HG02970 (cell line): Measurements from ENCODE around the gene ZER1.
A peak's percentile ranks its signal among the peaks of the same experiment; 100 is the strongest.

Experiments
- ATAC-seq: cut with Tn5 transposase; IDR thresholded peaks from one replicate; pipeline ENCODE4 v1.9.1; 2021; ENCODE audit warnings: mild to moderate bottlenecking, moderate library complexity, moderate number of reproducible peaks; ENCODE audit not compliant: unreplicated experiment, low FRiP score

The ZER1 gene

DNA sequence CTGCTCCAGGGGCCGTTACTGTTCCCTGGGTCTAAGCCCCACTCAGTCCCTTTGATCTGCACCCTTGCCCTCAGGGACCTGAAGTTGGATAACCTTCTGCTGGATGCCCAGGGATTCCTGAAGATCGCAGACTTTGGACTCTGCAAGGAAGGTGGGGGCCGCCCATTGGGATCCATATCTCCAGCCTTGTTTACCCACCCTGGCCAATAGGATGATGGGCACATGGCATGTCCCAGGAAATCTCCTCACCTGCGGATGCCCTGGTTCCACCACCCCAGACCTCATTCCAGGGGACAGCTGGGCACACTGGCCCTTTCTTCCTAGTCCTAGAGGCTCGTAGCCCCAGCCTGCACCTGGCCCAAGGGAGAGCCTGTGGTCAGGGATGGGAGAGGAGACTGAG is 53.3 kb downstream of the ZER1 start:
- ATAC-seq: no peak

DNA sequence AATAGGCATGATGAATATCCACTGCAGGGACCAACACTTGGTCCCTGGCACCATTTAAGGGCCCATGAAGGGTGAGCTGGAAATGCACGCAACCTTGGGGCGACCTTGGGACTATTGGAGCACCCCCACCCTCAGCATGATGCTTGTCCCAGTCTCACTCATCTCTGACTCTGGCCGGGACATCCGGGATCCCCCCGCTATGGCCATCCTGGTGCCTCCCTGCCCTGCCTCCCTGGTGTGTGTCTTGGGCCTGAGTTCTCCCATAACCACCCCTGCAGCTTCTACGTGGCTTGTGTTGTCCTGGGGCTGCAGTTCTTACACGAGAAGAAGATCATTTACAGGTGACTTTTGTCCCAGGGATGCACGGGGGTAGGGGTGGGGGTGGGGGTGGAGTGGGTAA is 53.7 kb downstream of the ZER1 start:
- no peak for ATAC-seq

DNA sequence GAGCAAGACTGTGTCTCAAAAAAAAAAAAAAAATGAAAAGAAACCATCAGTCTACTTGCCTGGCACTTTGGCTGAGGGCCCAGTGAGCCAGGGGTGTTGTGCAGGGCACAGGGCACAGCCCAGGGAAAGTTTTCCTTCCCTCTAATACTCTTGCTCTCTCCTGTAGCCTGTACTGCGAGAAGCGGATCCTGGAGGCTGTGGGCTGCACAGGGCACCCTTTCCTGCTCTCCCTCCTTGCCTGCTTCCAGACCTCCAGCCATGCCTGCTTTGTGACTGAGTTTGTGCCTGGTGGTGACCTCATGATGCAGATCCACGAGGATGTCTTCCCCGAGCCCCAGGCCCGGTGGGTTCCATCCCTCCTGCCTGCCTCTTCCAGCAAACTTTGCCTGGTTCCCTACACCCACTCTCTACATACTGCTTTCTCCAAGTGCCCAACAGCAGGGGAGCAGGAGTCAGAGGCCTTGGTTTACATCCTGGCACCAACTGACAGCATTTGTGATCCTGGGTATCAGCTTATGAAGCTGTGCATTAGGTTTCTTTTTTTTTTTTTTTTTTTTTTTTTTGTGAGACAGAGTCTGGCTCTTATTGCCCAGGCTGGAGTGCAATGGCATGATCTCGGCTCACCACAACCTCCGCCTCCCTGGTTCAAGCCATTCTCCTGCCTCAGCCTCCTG is 55.0 kb downstream of the ZER1 start:
- ATAC-seq: no peak

DNA sequence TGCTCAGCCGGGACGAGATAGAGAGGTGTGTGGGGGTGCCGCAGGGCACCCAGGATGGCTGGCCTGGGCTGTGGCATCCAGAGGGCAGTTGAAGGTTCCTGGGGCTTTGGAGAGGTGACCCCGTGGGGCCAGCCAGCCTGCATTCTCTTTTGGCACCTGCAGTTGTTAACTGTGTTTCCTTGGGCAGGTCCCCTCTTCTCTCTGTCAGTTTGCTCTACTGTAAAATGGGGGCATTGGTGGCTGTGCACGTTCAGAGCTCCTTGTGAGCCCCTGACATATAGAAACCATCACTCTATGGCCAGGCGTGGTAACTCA is 56.3 kb downstream of the ZER1 start:
- ATAC-seq: no peak

DNA sequence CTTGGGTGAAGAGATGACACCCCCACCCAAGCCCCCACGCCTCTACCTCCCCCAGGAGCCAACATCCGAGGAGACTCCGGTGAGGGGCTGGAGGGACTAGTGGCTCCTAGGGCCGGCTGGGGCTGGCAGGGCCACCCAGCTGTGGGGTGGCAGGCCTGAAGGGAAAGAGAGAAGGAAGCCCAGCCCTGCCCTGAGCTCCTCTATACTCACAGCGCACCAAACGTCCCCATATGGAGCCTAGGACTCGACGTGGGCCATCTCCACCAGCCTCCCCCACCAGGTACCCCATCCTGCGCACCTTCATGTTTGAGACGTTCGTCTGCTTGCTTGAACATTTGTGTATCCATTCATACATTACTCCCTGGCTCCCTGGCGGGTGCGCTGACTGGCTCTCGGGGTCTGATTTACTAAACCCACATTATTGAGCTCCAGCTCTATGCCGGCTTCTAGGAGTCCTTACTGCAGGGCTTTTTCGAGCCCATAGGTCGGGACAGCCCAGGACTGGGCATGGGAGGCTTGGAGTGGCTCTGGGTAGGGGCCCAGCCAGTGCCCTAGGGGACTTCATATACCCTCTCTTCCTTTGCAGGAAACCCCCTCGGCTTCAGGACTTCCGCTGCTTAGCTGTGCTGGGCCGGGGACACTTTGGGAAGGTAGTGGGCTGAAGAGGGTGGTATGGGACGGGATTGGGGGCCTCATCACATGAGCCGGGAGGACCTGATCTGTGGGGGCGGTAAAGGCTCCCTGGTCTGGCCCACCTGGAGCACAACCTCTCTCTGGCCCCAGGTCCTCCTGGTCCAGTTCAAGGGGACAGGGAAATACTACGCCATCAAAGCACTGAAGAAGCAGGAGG is 56.9 kb downstream of the ZER1 start:
- no peak for ATAC-seq

DNA sequence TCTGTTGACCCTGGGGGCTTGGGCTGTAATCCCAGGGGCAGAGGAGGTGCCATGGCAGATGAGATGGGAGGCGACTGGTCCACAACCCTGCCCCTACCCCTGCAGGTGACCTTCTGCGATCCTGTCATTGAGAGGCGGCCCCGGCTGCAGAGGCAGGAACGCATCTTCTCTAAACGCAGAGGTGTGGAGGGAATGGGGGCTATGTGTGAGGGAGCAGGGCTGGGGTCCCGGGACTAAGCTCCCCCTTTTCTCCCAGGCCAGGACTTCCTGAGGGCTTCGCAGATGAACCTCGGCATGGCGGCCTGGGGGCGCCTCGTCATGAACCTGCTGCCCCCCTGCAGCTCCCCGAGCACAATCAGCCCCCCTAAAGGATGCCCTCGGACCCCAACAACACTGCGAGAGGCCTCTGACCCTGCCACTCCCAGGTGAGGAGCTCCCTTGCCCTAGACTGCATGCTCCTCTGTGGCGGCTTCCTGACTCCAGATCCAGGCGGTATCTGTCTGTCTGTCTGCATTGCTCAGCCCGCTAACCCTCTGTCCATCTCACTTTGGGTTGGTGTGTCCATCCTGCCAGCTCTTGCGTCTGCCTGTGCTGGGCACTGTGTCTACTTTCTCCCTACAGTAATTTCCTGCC is 57.7 kb downstream of the ZER1 start:
- ATAC-seq: no peak

DNA sequence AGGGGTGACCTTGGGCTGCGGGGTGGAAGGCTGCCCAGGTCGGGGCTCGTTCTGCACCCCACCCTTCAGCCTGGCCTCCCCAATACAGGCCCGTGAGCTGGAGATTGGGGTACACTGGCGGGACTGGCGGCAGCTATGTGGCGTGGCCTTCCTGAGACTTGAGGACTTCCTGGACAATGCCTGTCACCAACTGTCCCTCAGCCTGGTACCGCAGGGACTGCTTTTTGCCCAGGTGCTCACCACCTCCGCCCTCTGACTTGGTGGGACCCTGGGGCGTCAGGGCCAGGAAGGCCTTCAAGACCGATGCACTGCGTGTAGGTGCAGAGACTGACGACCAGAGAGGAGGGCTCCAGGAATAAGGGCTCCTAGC is 58.3 kb downstream of the ZER1 start:
- no peak for ATAC-seq

DNA sequence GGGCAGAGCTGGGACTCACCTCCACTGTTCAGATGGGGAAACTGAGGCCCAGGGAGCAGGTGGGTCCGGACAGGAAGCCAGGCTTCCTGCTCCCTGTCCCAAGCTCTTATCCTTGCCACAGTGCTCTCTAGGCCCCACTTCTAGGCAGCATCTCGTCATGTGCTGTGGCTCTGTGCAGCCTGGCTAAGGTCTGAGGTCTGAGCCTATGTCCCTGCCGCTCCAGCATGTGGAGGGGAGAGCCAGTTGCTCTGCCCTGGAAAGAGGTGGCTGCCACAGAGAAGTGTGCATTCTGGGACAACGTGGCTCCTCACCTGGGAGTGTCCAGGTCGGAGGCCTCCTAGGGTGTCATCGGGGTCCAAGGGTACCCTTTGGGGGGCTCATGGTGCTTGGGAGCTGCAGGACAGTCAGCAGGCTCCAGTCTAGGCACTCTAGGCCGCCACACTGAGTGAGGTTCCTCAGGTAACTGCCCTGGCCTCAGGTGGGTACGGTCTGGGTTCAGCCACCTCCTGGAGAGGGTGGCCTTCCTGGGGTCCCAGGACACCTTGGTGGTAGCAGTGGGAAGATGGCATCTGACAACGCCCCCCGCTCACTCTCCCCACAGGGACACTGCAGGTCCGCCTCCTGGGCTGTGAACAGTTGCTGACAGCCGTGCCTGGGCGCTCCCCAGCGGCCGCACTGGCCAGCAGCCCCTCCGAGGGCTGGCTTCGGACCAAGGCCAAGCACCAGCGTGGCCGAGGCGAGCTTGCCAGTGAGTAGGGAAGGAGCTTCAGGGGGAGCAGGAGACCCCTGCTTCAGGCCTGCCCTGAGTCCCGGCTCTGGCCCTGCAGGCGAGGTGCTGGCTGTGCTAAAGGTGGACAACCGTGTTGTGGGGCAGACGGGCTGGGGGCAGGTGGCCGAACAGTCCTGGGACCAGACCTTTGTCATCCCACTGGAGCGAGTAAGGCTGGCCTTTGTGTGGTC is 59.0 kb downstream of the ZER1 start:
- no peak for ATAC-seq

DNA sequence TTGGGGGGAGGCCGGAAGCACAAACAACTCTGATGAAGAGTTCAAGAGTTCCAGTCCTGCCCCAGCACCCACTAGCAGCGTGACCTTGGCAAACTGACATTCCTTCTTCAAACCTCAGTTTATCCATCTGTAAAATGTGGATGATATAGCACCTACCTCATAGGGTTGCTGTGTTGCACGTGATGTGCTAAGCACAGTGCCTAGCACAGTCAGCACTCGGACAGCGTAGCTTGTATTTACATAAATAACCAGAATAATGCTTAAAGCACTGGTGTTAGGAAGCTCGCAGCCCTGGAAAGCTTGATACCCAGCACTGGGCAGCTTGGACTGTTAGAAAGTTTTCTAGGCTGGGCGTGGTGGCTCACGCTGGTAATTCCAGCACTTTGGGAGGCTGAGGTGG is 64.3 kb downstream of the ZER1 start:
- no peak for ATAC-seq

DNA sequence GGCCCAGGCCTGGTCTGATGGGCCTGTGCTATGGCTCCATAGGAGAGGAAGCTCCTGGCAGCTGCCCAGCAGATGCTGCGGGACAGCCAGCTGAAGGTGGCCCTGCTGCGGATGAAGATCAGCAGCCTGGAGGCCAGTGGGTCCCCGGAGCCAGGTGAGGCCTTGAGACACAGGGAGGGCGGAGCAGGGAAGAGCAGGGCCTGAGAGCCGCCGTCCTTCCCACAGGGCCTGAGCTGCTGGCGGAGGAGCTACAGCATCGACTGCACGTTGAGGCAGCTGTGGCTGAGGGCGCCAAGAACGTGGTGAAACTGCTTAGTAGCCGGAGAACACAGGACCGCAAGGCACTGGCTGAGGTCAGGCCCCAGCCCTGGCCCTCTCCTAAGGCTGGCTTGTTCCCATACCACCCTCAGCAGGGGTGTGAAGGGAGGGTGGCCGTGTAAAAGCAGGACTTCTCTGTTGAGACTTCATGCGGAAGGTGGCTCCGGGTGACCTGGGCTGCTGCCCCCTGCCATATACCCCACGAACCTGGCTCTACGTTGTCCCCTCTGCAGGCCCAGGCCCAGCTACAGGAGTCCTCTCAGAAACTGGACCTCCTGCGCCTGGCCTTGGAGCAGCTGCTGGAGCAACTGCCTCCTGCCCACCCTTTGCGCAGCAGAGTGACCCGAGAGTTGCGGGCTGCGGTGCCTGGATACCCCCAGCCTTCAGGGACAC is 64.9 kb downstream of the ZER1 start:
- ATAC-seq: no peak

DNA sequence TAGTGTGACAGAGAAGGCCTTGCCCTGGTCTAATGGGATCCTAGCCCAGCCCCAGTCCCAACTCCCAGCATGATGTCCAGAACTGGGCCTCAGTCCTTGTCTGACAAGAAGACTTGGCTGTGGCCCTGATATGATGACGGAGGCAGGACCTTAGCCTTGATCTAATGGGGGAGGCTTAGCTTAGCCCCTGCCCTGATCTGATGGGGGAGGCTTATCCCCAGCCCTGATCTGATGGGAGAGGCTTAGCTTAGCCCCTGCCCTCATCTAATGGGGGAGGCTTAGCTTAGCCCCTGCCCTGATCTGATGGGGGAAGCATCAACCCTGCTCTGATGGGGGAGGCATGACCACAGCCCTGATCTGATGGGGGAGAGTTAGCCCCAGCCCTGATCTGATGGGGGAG is 65.7 kb downstream of the ZER1 start:
- no peak for ATAC-seq

DNA sequence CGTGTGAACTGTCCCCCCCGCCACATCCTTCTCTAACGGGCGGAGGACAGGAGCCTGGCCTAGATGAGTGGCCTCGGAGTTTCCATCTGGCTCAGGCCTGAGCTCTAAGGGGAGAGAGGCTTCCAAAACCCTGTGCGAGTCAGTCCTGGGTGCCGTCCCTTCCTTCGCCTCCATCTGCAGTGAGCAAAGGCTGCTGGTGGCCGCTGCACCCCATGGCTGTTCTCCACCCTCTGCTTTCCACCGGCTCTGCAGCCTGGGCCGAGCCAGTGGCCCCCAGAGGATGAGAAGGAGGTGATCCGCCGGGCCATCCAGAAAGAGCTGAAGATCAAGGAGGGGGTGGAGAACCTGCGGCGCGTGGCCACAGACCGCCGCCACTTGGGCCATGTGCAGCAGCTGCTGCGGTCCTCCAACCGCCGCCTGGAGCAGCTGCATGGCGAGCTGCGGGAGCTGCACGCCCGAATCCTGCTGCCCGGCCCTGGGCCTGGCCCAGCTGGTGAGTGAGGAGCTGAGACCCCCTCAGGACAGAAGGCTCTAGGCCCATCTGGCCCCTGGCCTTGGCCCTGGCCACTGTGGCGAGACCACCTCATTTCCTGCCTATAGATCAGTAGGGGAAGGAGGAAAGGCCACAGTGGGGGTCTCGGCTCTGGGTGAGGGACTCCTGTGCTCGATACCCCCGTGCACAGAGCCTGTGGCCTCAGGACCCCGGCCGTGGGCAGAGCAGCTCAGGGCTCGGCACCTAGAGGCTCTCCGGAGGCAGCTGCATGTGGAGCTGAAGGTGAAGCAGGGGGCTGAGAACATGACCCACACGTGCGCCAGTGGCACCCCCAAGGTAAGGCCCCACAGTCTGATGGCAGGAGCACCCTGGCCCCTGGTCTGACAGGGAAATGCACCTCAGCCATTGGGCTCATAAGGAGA is 66.4 kb downstream of the ZER1 start:
- no peak for ATAC-seq

DNA sequence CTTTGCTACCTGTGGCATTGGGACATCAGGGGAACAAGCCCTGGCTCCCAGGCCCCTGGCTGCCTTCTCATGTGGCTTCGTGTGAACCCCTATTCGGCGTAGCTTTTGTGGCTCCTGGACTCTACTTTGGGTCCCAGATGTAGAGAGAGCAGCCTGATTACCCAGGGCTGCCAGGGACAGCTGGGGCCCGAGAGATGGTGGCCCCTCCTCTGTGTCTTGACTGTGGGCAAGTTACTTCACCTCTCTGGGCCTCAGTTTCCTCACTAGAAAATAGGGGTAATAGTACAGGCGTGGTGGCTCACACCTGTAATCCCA is 67.4 kb downstream of the ZER1 start:
- ATAC-seq: no peak

DNA sequence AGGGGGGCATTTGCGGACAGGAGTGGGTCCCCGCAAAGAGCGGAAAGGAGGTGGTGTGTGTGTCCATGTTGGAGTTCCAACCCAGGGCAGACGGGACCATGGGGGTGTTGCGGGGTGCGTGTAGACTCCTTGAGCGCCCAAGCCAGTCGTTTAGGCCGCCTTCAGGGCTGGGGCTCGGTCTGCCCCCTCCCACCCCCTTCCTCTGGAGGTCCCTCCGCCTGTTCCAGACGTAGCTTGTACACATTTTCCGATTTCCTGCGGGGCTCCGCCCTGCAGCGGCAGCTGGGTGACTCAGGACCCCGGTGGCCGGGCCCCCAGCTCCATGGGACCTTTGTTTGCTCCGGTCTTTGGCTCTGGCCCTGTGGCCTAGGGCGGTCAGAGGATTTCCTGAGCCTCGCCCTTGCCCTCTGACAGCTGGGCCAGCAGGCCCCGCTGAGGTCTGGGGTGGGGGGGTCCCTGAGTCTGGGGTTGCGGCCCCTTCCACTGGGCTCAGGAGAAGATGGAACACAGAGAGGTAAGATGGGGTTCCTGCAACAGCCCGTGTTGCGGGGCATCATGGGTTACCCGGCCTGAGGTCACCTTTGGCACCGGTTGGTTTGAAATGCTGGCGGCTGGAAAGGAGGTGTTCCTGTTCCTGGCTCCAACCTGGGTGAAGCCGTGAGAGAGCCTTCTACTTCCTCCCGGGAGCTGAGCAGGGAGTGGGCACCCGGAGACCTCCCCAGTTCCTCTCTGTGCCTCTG is 67.9 kb downstream of the ZER1 start:
- ATAC-seq: no peak

DNA sequence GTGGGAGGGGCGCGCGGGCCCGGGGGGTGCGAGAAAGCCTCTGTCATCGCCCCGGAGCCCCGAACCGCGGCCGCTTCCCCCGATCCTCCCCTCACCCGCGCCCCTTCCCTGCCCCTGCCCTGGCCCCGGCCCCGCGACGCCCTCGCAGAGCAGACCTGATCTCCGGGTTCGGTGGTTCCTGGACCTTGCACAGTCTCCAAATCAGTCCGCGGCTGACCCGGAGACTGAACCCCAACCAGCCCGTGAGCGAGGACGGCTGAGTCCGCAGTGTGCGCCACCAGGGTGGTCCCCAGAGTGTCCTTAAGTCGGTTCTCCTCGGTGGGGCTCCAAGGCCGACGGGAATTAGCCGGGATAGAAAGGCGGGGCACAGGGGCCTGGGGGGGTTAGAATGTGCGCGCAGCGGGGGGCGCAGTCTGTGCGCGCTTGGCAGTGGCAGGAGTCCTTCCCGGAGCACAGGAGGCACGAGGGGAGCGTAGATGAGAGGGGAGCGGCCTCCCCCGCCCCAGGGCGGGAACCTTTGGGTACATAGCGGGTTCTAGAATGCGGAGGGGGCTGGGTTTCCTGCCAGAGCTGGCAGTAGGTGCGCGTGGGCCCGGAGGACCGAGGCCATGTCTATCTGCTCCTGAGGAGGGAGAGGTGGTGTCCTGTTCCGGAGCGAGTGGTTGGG is 68.6 kb downstream of the ZER1 start:
- ATAC-seq: no peak

DNA sequence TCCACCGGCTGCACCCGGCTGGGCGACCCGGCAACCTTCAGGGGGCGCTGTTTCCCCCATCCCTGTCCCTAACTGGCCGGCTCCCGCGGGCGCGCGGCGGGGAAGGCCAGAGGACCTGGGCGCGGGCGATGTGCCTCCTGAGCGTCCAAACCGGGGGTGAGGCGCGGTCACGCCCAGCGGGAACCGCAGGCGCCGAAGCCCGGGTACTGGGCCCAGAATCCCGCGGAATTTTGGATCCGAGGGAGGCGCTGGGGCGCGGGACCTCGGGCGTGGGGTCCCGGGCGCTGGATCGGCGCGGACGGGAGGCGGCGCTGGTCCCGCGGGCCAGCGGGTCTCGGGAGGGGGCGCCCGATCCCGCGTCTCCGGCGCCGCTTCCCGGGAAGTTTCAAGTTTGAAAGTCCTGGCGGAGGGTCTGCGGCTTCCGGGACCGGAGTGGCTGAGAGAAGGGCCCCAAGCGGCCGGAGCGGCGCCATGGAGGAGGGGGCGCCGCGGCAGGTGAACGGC is 69.2 kb downstream of the ZER1 start, which contains the start of gene PKN3:
PKN3 (plus strand) TSS at position 59 of the 504 bp plus-strand sequence; CDS start at position 472, 413 bp downstream.
- ATAC-seq: peak; percentile 55

DNA sequence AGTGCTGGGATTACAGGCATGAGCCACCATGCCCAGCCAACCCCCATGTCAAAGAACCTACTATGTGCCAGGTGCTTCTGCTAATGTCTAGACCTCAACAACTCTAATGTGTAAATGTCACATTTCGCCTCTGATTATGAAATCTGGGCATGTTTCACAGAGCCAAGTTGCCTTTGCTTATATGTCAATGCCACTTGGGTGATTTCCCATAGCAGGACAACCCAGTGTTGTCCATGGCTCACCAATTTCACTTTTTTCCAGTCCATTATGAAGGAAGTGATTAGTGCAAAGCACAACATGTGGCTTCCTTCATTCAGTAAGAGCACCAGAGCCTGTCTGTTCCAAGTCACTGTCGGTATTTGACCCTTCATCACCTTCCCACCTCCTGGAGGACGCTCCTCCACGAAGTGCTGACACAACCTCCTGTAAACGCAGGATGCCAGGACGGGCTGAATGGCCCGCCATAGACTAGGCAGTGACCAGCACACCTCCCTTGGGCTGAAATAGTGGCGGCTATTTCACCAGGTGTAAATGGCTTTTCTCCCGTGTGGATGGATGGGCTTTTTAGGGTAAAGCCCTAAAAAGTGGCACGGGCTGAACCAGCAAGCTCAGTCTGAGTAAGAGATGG is 70.4 kb downstream of the ZER1 start:
- ATAC-seq: no peak
